ENCODE data around the gene ASCC2.

DNA sequence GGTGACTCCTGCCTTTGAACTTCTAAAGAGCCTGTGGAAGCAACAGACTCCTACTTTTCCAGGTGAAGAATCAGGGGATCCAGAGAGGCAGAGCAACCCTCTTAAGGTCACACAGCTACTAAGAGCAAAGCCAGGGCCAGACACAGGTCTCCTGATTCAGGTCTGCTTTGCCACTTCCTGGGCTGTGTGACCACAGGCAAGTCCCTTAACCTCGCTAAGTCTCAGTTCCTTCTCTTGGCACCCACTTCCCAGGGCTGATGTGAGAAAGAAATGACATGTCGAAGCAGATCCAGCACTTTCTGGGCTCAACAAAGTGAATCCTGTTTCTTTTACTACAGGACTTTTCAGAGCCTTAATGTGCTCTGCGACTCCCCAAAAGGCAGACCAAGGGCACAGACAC is 40.7 kb downstream of the ASCC2 start:
- TF ChIP-seq, protein P1, sequence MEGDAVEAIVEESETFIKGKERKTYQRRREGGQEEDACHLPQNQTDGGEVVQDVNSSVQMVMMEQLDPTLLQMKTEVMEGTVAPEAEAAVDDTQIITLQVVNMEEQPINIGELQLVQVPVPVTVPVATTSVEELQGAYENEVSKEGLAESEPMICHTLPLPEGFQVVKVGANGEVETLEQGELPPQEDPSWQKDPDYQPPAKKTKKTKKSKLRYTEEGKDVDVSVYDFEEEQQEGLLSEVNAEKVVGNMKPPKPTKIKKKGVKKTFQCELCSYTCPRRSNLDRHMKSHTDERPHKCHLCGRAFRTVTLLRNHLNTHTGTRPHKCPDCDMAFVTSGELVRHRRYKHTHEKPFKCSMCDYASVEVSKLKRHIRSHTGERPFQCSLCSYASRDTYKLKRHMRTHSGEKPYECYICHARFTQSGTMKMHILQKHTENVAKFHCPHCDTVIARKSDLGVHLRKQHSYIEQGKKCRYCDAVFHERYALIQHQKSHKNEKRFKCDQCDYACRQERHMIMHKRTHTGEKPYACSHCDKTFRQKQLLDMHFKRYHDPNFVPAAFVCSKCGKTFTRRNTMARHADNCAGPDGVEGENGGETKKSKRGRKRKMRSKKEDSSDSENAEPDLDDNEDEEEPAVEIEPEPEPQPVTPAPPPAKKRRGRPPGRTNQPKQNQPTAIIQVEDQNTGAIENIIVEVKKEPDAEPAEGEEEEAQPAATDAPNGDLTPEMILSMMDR (IDR thresholded peaks at IDR 0.05), result no peak
- no peak for TF ChIP-seq POLR2A (IDR thresholded peaks at IDR 0.05)
- TF ChIP-seq EP300 (IDR thresholded peaks at IDR 0.05), result no peak

Data from ovary (tissue), 3 donors.